GM18907 (cell line): Measurements from ENCODE around the gene CKMT1B.
"Not testable (repeated sequence)": the region's sequence is repeated elsewhere in the genome, so short reads cannot be mapped to it uniquely, and the experiment has no call there.

Experiments used
- ATAC-seq: cut with Tn5 transposase; IDR thresholded peaks from one replicate; pipeline ENCODE4 v1.9.1; 2021; ENCODE audit warnings: mild to moderate bottlenecking, moderate library complexity; ENCODE audit not compliant: unreplicated experiment

The CKMT1B gene

GRCh38 chr15:43626937-43627336 is 33.1 kb downstream of the CKMT1B start:
- ATAC-seq, result not testable (repeated sequence)

- ATAC-seq, result peak; percentile 52
These were observed 44.8 kb downstream of the CKMT1B start for GRCh38 chr15:43638464-43639204.
